Common myeloid progenitor, CD34-positive (primary cell): Measurements from ENCODE around the gene ADARB2.

Experiments used
- CTCF ChIA-PET: fragments of 350-600 bp; sonication (Branson Sonifier 250); formaldehyde crosslinking; loops from one replicate; lab custom pipeline; 2021; ENCODE audit warnings: antibody characterized with exemption; lab: Charles Lee
- POLR2A ChIA-PET: fragments of 350-600 bp; sonication (Branson Sonifier 250); formaldehyde crosslinking; loops from one replicate; lab custom pipeline; 2021; ENCODE audit warnings: antibody characterized with exemption; lab: Charles Lee
- DNase-seq, 3 donors: peaks; one replicate each; pipeline versions ENCODE4 v3.0.0 to v3.0.0-alpha.2; 2013
- H3K27ac ChIP-seq, 2 experiments: 1 replicate in 1 of 2; 2 replicates in 1 of 2; pipeline ENCODE4 v1.7.0; 2013; ENCODE audit warnings: inconsistent platforms in 2 of 2, low read length in 2 of 2, mild to moderate bottlenecking in 2 of 2, low read depth in 1 of 2, moderate library complexity in 1 of 2; ENCODE audit not compliant: severe bottlenecking in 2 of 2, insufficient read depth in 1 of 2, poor library complexity in 1 of 2
- H3K27me3 ChIP-seq, 5 experiments: replicated peaks in 2 of 5; 1 replicate in 3 of 5; 2 replicates in 2 of 5; pipeline versions ENCODE4 v1.6.1 to v1.7.0; 2013; ENCODE audit warnings: low read length in 4 of 5, mild to moderate bottlenecking in 2 of 5, moderate library complexity in 2 of 5, inconsistent platforms in 1 of 5; ENCODE audit not compliant: insufficient read depth in 5 of 5, control insufficient read depth in 4 of 5
- H3K36me3 ChIP-seq, 4 experiments: 1 replicate in 2 of 4; 2 replicates in 2 of 4; pipeline versions ENCODE4 v1.6.1 to v1.7.0; 2013; ENCODE audit warnings: low read length in 3 of 4, control low read depth in 1 of 4, mild to moderate bottlenecking in 1 of 4; ENCODE audit not compliant: control insufficient read depth in 4 of 4, insufficient read depth in 4 of 4
- H3K4me1 ChIP-seq, 4 experiments: 1 replicate in 3 of 4; 2 replicates in 1 of 4; pipeline versions ENCODE4 v1.6.1 to v1.7.1; 2013; ENCODE audit warnings: low read length in 3 of 4, mild to moderate bottlenecking in 3 of 4, control low read depth in 1 of 4, inconsistent platforms in 1 of 4, moderate library complexity in 1 of 4; ENCODE audit not compliant: control insufficient read depth in 4 of 4, insufficient read depth in 4 of 4; ENCODE audit errors: control extremely low read depth in 1 of 4
- H3K4me3 ChIP-seq, 7 experiments: 1 replicate in 4 of 7; 2 replicates in 3 of 7; pipeline versions ENCODE4 v1.5.1 to v1.7.0; 2013; ENCODE audit warnings: mild to moderate bottlenecking in 7 of 7, low read length in 6 of 7, moderate library complexity in 6 of 7, inconsistent platforms in 2 of 7, low read depth in 2 of 7, control low read depth in 1 of 7; ENCODE audit not compliant: insufficient read depth in 4 of 7, control insufficient read depth in 1 of 7; ENCODE audit errors: extremely low read depth in 1 of 7
- H3K9me3 ChIP-seq, 5 experiments: 1 replicate in 4 of 5; 2 replicates in 1 of 5; pipeline versions ENCODE4 v1.6.1 to v1.7.1; 2013; ENCODE audit warnings: low read length in 4 of 5, mild to moderate bottlenecking in 2 of 5, inconsistent platforms in 1 of 5, low read depth in 1 of 5, moderate library complexity in 1 of 5; ENCODE audit not compliant: control insufficient read depth in 4 of 5, insufficient read depth in 2 of 5; ENCODE audit errors: control extremely low read depth in 1 of 5
- WGBS: methylation state at CpG from one replicate; pipeline ENCODE4 v1.1.5; 2013; ENCODE audit not compliant: insufficient coverage; 5-methylcytosine and 5-hydroxymethylcytosine counted together

The ADARB2 gene

DNA sequence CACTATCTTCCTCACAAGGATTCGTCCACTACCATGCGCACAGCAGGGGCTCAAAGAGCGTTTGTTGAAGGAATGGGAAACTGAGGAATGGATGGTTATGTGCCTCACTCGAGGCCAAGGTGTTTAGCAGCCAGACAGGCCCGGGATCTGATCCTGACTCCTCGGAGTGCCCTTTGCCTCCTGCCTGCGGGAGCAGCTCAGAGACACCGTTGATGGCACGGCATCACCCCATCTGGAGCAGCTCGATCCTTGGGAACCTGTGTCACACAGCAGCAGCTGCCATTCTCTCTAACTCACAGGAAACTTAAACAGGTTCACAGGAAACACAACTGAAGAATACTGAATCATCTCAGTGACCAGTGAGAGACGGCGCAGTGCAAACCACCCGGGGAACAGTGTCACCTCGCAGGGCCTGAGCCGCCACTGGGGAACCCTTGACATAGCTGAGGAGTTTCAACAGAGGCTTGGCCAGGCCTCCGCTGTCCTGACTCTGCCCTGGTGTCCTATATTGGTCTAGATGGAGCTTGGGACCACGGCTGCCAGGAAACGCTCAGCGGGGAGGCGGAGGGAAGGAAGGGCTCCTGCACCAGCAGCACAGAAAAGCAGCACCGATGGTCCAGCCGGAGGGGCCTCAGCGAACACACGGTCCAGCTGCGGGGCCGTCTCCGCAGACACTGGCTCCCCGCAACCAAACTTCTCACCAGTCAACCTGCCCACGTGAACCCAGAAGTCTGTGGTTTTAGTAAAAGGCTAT lies 169.4 kb downstream of the ADARB2 start:
- POLR2A ChIA-PET = interaction anchor here (0.6 kb wide), 1 partner anchor 46 kb away, joined by 3 read pairs; no protein-coding TSS in a partner anchor
- DNase-seq = no peak
- Histone ChIP-seq H3K36me3 (no peaks in the 10 kb centered on the region), H3K9me3 (no peaks in the 10 kb centered on the region), H3K4me3 (no peak overlapping the region), H3K27me3 (peaks cover 0 to 5% (median 2%) of the 10 kb centered on the region in 5 experiments), H3K4me1 (no peaks in the 10 kb centered on the region), H3K27ac (no peak overlapping the region)
- 82% methylated on average over 19 of the region's 29 CpGs for WGBS
- CTCF ChIA-PET = no interaction called here

DNA sequence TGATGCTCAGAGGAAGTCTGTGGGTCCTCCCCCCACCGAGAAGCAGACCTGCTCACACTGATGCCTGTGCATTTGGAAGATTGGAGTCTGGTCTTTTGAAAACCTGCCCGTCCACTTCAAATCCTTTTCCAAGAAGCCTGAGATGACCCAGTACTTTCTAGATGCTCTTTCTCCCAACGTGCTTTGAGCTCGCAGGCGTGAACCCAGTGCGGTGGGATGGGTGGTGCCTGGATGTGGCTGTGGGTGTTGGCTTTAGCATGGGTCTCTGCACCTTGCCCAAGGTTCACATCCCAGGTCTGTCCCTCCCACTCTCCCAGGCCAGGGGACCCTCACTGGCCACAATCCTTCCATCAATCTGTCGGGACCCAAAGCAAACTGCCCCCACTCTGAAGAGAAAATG lies 170.2 kb downstream of the ADARB2 start:
- H3K4me3 ChIP-seq = no peak overlapping the region
- 90% methylated on average over 4 of the region's 7 CpGs for WGBS
- ChIA-PET CTCF (no interaction called here), POLR2A (no interaction called here)
- H3K27me3 ChIP-seq = peaks cover 0 to 5% (median 2%) of the 10 kb centered on the region in 5 experiments
- H3K9me3 ChIP-seq = no peaks in the 10 kb centered on the region
- H3K36me3 ChIP-seq = no peaks in the 10 kb centered on the region
- no peak overlapping the region for H3K27ac ChIP-seq
- H3K4me1 ChIP-seq = no peaks in the 10 kb centered on the region
- no peak for DNase-seq

DNA sequence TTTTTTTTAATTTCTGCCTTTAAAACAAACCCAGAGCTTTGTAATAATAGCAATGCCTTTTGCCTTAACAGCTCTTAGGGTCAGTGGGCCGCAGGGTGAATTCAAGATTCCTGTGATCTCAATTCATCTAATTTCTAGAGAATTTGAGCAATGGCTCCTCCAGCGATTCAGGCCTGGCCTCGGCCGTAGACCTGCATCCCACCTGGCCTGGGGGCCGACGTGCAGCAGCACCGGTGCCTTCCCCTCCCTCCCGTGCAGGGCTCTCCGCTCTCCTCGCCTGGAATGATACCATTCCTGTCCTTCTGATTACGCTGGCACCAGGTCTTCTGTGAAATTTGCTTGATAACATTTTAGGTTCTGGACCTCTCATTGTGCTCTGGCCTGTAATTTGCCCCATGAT lies 172.5 kb downstream of the ADARB2 start:
- no peaks in the 10 kb centered on the region for H3K36me3 ChIP-seq
- H3K27me3 ChIP-seq = peaks cover 0 to 23% (median 3%) of the 10 kb centered on the region in 5 experiments
- 93% methylated on average over 11 of the region's 11 CpGs for WGBS
- ChIA-PET CTCF (no interaction called here), POLR2A (interaction anchor here (0.6 kb wide), 1 partner anchor 58 kb away, joined by 4 read pairs; no protein-coding TSS in a partner anchor)
- no peak overlapping the region for H3K27ac ChIP-seq
- H3K9me3 ChIP-seq = no peaks in the 10 kb centered on the region
- DNase-seq = no peak
- H3K4me1 ChIP-seq = no peaks in the 10 kb centered on the region
- no peak overlapping the region for H3K4me3 ChIP-seq

DNA sequence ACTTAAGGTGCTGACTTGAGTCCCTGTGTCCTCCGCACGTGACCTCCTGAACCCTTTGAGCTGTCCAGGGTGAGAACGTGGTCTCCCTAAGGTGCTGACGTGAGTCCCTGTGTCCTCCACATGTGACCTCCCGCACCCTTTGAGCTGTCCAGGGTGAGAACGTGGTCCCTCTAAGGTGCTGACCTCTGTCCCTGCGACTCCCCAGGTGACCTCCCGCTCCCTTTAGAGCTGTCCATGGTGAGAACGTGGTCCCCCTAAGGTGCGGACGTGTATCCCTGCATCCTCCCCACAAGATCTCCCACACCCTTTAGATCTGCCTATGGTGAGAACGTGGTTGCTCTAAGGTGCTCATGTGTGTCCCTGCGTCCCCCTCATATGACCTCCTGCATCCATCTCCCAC lies 174.3 kb downstream of the ADARB2 start:
- Histone ChIP-seq H3K4me3 (no peak overlapping the region), H3K27ac (no peak overlapping the region), H3K36me3 (no peaks in the 10 kb centered on the region), H3K27me3 (peaks cover 0 to 37% (median 7%) of the 10 kb centered on the region in 5 experiments), H3K9me3 (no peaks in the 10 kb centered on the region), H3K4me1 (no peaks in the 10 kb centered on the region)
- ChIA-PET POLR2A (no interaction called here), CTCF (no interaction called here)
- no peak for DNase-seq
- 89% methylated on average over 13 of the region's 13 CpGs for WGBS

DNA sequence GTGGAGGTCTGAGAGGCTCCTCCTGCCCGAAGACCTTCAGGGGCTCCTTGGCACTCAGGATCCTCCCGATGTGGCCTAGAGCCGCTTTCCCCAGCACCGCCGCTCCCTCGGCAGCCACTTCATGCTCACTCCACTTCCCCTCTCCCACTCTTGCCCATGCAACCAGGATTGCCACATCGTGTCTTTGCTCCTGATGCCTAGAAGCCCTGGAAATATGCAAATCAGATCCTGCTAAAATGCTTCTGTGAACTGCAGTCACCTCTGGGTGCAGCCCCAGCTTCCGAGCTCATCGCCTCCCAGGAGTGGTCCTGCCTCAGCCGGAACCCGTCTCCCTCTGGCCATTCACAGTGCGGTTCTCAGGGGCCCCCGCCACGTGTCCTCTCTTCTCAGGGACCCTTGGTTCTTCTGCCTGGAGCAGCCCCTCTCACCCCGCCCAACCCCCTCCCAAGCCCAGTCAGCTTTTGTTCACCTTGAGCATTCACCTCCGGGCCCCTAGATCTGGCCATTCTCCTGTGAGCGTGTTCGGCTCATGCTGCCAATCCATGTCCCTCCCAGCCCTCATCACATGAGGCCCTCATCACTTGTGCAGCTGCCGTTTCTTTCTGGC lies 175.5 kb downstream of the ADARB2 start:
- no peak for DNase-seq
- Histone ChIP-seq H3K27me3 (peaks cover 0 to 39% (median 5%) of the 10 kb centered on the region in 5 experiments), H3K9me3 (no peaks in the 10 kb centered on the region), H3K4me1 (no peaks in the 10 kb centered on the region), H3K36me3 (no peaks in the 10 kb centered on the region), H3K4me3 (no peak overlapping the region), H3K27ac (no peak overlapping the region)
- 89% methylated on average over 19 of the region's 19 CpGs for WGBS
- ChIA-PET POLR2A (no interaction called here), CTCF (no interaction called here)

DNA sequence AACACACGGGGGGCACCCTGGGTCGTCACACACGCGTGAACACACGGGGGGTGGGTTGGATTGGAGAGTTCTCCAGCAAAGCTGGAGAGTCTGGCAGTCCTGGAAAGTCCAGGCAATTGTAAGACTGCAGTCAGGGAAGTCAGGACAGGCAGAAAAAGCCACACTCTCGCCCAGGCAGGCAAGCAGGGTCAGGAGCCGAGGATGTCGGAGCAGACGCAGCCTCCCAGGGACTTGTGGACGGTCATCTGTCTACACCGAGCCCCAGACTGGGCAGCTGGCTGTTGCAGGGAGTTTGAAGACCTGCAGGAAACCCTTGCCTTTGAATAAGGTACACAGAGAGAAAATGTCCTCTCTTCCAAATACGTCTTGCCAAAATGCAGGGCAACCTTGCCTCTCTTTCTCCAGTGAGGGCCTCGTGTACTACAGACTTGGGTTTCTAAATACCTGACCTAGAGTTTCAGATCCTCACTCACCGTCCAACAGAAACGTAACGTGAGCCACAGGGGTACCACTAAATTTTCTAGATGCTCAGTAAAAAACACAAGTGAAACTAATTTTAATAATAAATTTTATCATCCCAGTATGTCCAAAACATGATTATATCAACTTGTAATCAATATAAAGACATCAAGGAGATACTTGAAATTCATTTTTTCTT lies 176.7 kb downstream of the ADARB2 start:
- H3K4me3 ChIP-seq = no peak overlapping the region
- no peak overlapping the region for H3K27ac ChIP-seq
- ChIA-PET CTCF (no interaction called here), POLR2A (no interaction called here)
- peaks cover 0 to 39% (median 5%) of the 10 kb centered on the region in 5 experiments for H3K27me3 ChIP-seq
- 83% methylated on average over 10 of the region's 16 CpGs for WGBS
- no peak for DNase-seq
- no peaks in the 10 kb centered on the region for H3K4me1 ChIP-seq
- no peaks in the 10 kb centered on the region for H3K9me3 ChIP-seq
- no peaks in the 10 kb centered on the region for H3K36me3 ChIP-seq

DNA sequence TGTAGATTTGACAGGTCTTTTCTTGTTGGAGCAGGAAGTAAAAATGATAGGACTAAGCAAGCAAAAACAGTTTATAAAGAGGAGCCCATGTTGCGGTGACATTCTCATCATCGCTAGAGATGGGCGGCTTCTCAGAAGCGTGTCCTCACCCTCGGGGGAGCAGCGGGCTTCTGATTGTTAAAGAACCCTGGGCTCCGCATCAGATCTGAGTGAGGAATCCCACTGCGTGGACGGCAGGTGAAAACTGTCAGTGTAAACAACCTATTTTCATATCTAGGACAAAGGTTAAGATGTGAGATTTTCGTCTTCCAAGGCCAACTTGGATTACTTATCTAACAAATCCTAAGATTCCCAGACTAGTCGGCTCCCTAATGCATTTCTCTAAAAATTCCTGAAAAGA lies 177.6 kb downstream of the ADARB2 start:
- H3K27ac ChIP-seq = no peak overlapping the region
- no peaks in the 10 kb centered on the region for H3K4me1 ChIP-seq
- peaks cover 0 to 38% (median 2%) of the 10 kb centered on the region in 5 experiments for H3K27me3 ChIP-seq
- DNase-seq = no peak
- ChIA-PET CTCF (no interaction called here), POLR2A (no interaction called here)
- no peaks in the 10 kb centered on the region for H3K36me3 ChIP-seq
- H3K9me3 ChIP-seq = no peaks in the 10 kb centered on the region
- 30% methylated on average over 9 of the region's 11 CpGs for WGBS
- no peak overlapping the region for H3K4me3 ChIP-seq
